HCT116 (cell line): ENCODE measurements around the gene ACOT6. TPM values are rescaled to one million over a fixed set of nuclear protein-coding genes. Genes with fewer than 3 reads are reported as not detected.

Source experiments
- ATAC-seq: fragments of 200-7000 bp; cut with Tn5 transposase; 2 replicates; pipeline ENCODE4 v1.9.1; 2020; ENCODE audit warnings: mild to moderate bottlenecking, moderate library complexity
- BruUV-seq: library from RNA; stranded (reverse); fragments of 400-500 nt; replicated peaks from 2 replicates; lab custom pipeline; 2021; lab: Mats Ljungman, UMichigan
- CTCF ChIA-PET: fragments of 300-600 bp; sonication (Branson Sonifier 250); formaldehyde crosslinking; loops from one replicate; lab custom pipeline; 2021; ENCODE audit warnings: antibody characterized with exemption; lab: Charles Lee
- POLR2A ChIA-PET: fragments of 300-600, 350-600 bp; sonication (Branson Sonifier 250); formaldehyde crosslinking; loops from one replicate; lab custom pipeline; 2021; ENCODE audit warnings: antibody characterized with exemption; lab: Charles Lee
- RAD21 ChIA-PET, 2 experiments: fragments of 300-600 bp; sonication (Branson Sonifier 250); formaldehyde crosslinking; loops; one replicate each; lab custom pipeline; 2023; ENCODE audit warnings: low total read pairs in 2 of 2; ENCODE audit not compliant: uncharacterized antibody in 2 of 2, unreplicated experiment in 2 of 2, low non-redundant PET in 1 of 2; lab: Charles Lee
- DNase-seq: peaks from one replicate; pipeline ENCODE4 v3.0.0-alpha.2; 2010; ENCODE audit warnings: low read depth, low spot score
- H2AFZ ChIP-seq: fragments of 200-600 bp; shearing (Covaris generic), sonication (generic); 2 replicates; pipeline ENCODE4 v1.6.1; 2017; ENCODE audit warnings: low read depth, mixed run types, mixed read lengths, antibody characterized with exemption, low read length; ENCODE audit not compliant: poor library complexity, severe bottlenecking
- H3K27ac ChIP-seq: 2 replicates; pipeline ENCODE4 v1.5.1; 2012; ENCODE audit warnings: low read depth, low read length
- H3K27me3 ChIP-seq: fragments of 200-600 bp; sonication (generic); 2 replicates; pipeline ENCODE4 v1.6.1; 2016; ENCODE audit warnings: mixed run types, low read length, mixed read lengths; ENCODE audit not compliant: insufficient read depth
- H3K36me3 ChIP-seq, 2 experiments: fragments of 200-500 bp in 1 of 2; fragments of 200-600 bp in 1 of 2; sonication (Bioruptor generic) in 1 of 2; sonication (generic) in 1 of 2; 2 replicates each; pipeline versions ENCODE4 v1.5.1 to v1.6.1; 2014 to 2016; ENCODE audit warnings: low read length in 2 of 2, inconsistent platforms in 1 of 2, mixed read lengths in 1 of 2, mixed run types in 1 of 2; ENCODE audit not compliant: insufficient read depth in 2 of 2, control insufficient read depth in 1 of 2
- H3K4me1 ChIP-seq, 2 experiments: fragments of 200-600 bp in 1 of 2; sonication (generic) in 1 of 2; 2 replicates each; pipeline versions ENCODE4 v1.5.1 to v1.6.1; 2012 to 2017; ENCODE audit warnings: low read length in 2 of 2, inconsistent platforms in 1 of 2, mild to moderate bottlenecking in 1 of 2, mixed read lengths in 1 of 2, mixed run types in 1 of 2, moderate library complexity in 1 of 2; ENCODE audit not compliant: insufficient read depth in 2 of 2, control insufficient read depth in 1 of 2
- H3K4me2 ChIP-seq: fragments of 200-600 bp; sonication (generic); 2 replicates; pipeline ENCODE4 v1.6.1; 2017; ENCODE audit warnings: mixed run types, low read length, mixed read lengths
- H3K4me3 ChIP-seq, 2 experiments: fragments of 200-600 bp in 1 of 2; sonication (generic) in 1 of 2; replicated peaks in 1 of 2; 2 replicates each; pipeline ENCODE4 v1.5.1; 2011 to 2016; ENCODE audit warnings: low read length in 2 of 2, control low read depth in 1 of 2, low read depth in 1 of 2, mild to moderate bottlenecking in 1 of 2, mixed read lengths in 1 of 2, mixed run types in 1 of 2
- H3K79me2 ChIP-seq: fragments of 200-600 bp; sonication (generic); 2 replicates; pipeline ENCODE4 v1.6.1; 2017; ENCODE audit warnings: mild to moderate bottlenecking, mixed run types, low read length, moderate library complexity, mixed read lengths; ENCODE audit not compliant: insufficient read depth
- H3K9ac ChIP-seq: fragments of 200-600 bp; sonication (generic); 2 replicates; pipeline ENCODE4 v1.6.1; 2016; ENCODE audit warnings: low read length, mixed read lengths
- H3K9me2 ChIP-seq: fragments of 200-600 bp; sonication (generic), shearing (Covaris generic); 2 replicates; pipeline ENCODE4 v1.6.1; 2017; ENCODE audit warnings: mixed run types, mild to moderate bottlenecking, moderate library complexity; ENCODE audit not compliant: insufficient read depth
- H3K9me3 ChIP-seq, 2 experiments: fragments of 200-500 bp in 1 of 2; fragments of 200-600 bp in 1 of 2; sonication (Bioruptor generic) in 1 of 2; sonication (generic) in 1 of 2; 2 replicates each; pipeline ENCODE4 v1.6.1; 2014 to 2017; ENCODE audit warnings: low read length in 2 of 2, mixed read lengths in 2 of 2, inconsistent platforms in 1 of 2, low read depth in 1 of 2, mild to moderate bottlenecking in 1 of 2, mixed run types in 1 of 2, moderate library complexity in 1 of 2; ENCODE audit not compliant: control insufficient read depth in 1 of 2, insufficient read depth in 1 of 2
- H4K20me1 ChIP-seq: fragments of 200-600 bp; sonication (generic), shearing (Covaris generic); 2 replicates; pipeline ENCODE4 v1.6.1; 2017; ENCODE audit warnings: mixed run types, mild to moderate bottlenecking, moderate library complexity; ENCODE audit not compliant: insufficient read depth
- ATF3 ChIP-seq: IDR thresholded peaks from 2 replicates; pipeline ENCODE4 v1.6.1; 2012
- CBX3 ChIP-seq: IDR thresholded peaks from 2 replicates; pipeline ENCODE4 v1.6.1; 2012; ENCODE audit warnings: low read depth
- CTCF ChIP-seq, 3 experiments: fragments of 200-600 bp in 1 of 3; sonication (generic) in 1 of 3; IDR thresholded peaks in 2 of 3; conservative IDR thresholded peaks in 1 of 3; 2 replicates each; pipeline ENCODE4 v1.5.1; 2012 to 2017; ENCODE audit warnings: low read depth in 2 of 3, low read length in 2 of 3, antibody characterized with exemption in 1 of 3, borderline replicate concordance in 1 of 3, control low read depth in 1 of 3, mild to moderate bottlenecking in 1 of 3, mixed read lengths in 1 of 3, mixed run types in 1 of 3, moderate library complexity in 1 of 3; ENCODE audit not compliant: insufficient read depth in 1 of 3
- EGR1 ChIP-seq: IDR thresholded peaks from 2 replicates; pipeline ENCODE4 v1.6.1; 2012; ENCODE audit warnings: low read depth
- ELF1 ChIP-seq: IDR thresholded peaks from 2 replicates; pipeline ENCODE4 v1.6.1; 2012; ENCODE audit warnings: low read depth, borderline replicate concordance
- FOSL1 ChIP-seq: IDR thresholded peaks from 2 replicates; pipeline ENCODE4 v1.6.1; 2012; ENCODE audit warnings: low read depth
- JUND ChIP-seq: IDR thresholded peaks from 2 replicates; pipeline ENCODE4 v1.6.1; 2012
- POLR2A ChIP-seq: IDR thresholded peaks from 2 replicates; pipeline ENCODE4 v1.7.0; 2011; ENCODE audit warnings: borderline replicate concordance; ENCODE audit not compliant: insufficient read depth, insufficient read length; ENCODE audit errors: extremely low read depth
- RAD21 ChIP-seq: IDR thresholded peaks from 2 replicates; pipeline ENCODE4 v1.6.1; 2012; ENCODE audit warnings: low read depth, mild to moderate bottlenecking
- SP1 ChIP-seq: IDR thresholded peaks from 2 replicates; pipeline ENCODE4 v1.6.1; 2012; ENCODE audit warnings: low read depth
- SRF ChIP-seq: IDR thresholded peaks from 2 replicates; pipeline ENCODE4 v1.6.1; 2012; ENCODE audit warnings: low read depth
- TCF7L2 ChIP-seq: IDR thresholded peaks from 2 replicates; pipeline ENCODE4 v1.7.0; 2011; ENCODE audit warnings: borderline replicate concordance, inconsistent platforms; ENCODE audit not compliant: insufficient read depth, insufficient read length; ENCODE audit errors: extremely low read depth
- YY1 ChIP-seq: IDR thresholded peaks from 2 replicates; pipeline ENCODE4 v1.6.1; 2011; ENCODE audit warnings: low read length, low read depth, moderate library complexity, mild to moderate bottlenecking; ENCODE audit not compliant: insufficient replicate concordance; ENCODE audit errors: extremely low read depth
- ZFX ChIP-seq: fragments of 450-650 bp; IDR thresholded peaks from 2 replicates; pipeline ENCODE4 v1.6.1; 2017
- ZNF274 ChIP-seq: fragments of 200-500 bp; sonication (Bioruptor generic); IDR thresholded peaks from 2 replicates; pipeline ENCODE4 v1.6.1; 2014; ENCODE audit warnings: mild to moderate bottlenecking, low read depth, low read length, inconsistent platforms
- intact Hi-C: fragments of 100-400 bp; cut with micrococcal nuclease; formaldehyde crosslinking; loops from 2 replicates; pipeline ENCODE4 v1.10.0; 2022
- total RNA-seq: library from RNA; stranded (reverse); gene quantifications from one replicate; pipeline ENCODE4 v1.2.1, GENCODE V29; 2021; ENCODE audit not compliant: unreplicated experiment
- TF ChIP-seq, protein P1 (sequence below): IDR thresholded peaks from 2 replicates; pipeline ENCODE4 v1.6.1; 2012; ENCODE audit warnings: low read depth

The ACOT6 gene
- total RNA-seq, 1 experiment from 2014 or later = not detected

GRCh38 chr14:73625706-73626105 lies 13.4 kb downstream of the ACOT6 start:
- Histone ChIP-seq H3K27ac (no peak overlapping the region), H3K4me2 (no peak overlapping the region), H3K79me2 (no peaks in the 10 kb centered on the region), H2AFZ (no peak overlapping the region), H4K20me1 (no peaks in the 10 kb centered on the region), H3K9me3 (no peaks in the 10 kb centered on the region), H3K9me2 (no peaks in the 10 kb centered on the region), H3K9ac (no peak overlapping the region), H3K27me3 (no peaks in the 10 kb centered on the region), H3K4me1 (no peaks in the 10 kb centered on the region), H3K36me3 (no peaks in the 10 kb centered on the region), H3K4me3 (no peak overlapping the region)
- no TSS peak for BruUV-seq
- ChIA-PET CTCF (interaction anchor here (1.1 kb wide), 1 partner anchor 13 kb away, joined by 3 read pairs; the partner anchor contains the start of gene ACOT6), POLR2A (no interaction called here), RAD21 (no interaction called here)
- no peak for DNase-seq
- intact Hi-C loops = no loop called here
- no peak for TF ChIP-seq CBX3
- no peak for TF ChIP-seq ELF1
- TF ChIP-seq SP1 = no peak
- TF ChIP-seq CTCF (IDR thresholded peaks at IDR 0.05 in 2 of 3, conservative IDR thresholded peaks at IDR 0.05 in 1 of 3; ENCODE audit: borderline replicate concordance in 1 of 3, insufficient read depth in 1 of 3, low read depth in 2 of 3, low read length in 2 of 3) = no peak
- TF ChIP-seq POLR2A = no peak
- ATAC-seq = no peak

DNA sequence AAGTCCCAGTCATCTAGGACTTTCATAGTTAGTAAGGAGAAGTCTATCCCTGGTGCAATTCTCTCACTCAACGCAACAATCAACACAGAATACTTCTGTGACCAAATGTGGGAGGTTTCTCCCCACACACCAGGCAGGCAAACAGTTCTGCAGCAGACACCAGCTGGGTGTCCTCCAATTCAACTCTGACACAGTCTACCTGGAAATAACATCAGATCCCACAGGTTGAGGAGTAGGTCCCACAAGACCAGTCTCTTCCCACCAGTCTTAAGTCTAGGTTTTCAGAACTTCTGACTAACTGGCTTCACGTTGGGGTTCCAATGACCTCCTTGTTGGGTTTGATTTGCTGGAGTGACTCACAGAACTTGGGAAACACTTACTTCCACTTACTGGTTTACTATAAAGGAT lies 14.8 kb downstream of the ACOT6 start:
- Histone ChIP-seq H3K9me3 (no peaks in the 10 kb centered on the region), H3K27me3 (no peaks in the 10 kb centered on the region), H3K4me3 (no peak overlapping the region), H2AFZ (no peak overlapping the region), H3K36me3 (no peaks in the 10 kb centered on the region), H3K27ac (no peak overlapping the region), H4K20me1 (no peaks in the 10 kb centered on the region), H3K9ac (no peak overlapping the region), H3K79me2 (no peaks in the 10 kb centered on the region), H3K9me2 (no peaks in the 10 kb centered on the region), H3K4me2 (no peak overlapping the region), H3K4me1 (no peaks in the 10 kb centered on the region)
- ChIA-PET RAD21 (no interaction called here), POLR2A (interaction anchor here (1.2 kb wide), 1 partner anchor 15 kb away, joined by 3 read pairs; the partner anchor contains the start of gene ACOT6), CTCF (no interaction called here)
- ATAC-seq (no peak), DNase-seq (no peak)
- BruUV-seq = no TSS peak
- no peak for TF ChIP-seq ELF1
- no peak for TF ChIP-seq ZFX
- no peak for TF ChIP-seq ZNF274
- no peak for TF ChIP-seq ATF3
- TF ChIP-seq, protein P1, sequence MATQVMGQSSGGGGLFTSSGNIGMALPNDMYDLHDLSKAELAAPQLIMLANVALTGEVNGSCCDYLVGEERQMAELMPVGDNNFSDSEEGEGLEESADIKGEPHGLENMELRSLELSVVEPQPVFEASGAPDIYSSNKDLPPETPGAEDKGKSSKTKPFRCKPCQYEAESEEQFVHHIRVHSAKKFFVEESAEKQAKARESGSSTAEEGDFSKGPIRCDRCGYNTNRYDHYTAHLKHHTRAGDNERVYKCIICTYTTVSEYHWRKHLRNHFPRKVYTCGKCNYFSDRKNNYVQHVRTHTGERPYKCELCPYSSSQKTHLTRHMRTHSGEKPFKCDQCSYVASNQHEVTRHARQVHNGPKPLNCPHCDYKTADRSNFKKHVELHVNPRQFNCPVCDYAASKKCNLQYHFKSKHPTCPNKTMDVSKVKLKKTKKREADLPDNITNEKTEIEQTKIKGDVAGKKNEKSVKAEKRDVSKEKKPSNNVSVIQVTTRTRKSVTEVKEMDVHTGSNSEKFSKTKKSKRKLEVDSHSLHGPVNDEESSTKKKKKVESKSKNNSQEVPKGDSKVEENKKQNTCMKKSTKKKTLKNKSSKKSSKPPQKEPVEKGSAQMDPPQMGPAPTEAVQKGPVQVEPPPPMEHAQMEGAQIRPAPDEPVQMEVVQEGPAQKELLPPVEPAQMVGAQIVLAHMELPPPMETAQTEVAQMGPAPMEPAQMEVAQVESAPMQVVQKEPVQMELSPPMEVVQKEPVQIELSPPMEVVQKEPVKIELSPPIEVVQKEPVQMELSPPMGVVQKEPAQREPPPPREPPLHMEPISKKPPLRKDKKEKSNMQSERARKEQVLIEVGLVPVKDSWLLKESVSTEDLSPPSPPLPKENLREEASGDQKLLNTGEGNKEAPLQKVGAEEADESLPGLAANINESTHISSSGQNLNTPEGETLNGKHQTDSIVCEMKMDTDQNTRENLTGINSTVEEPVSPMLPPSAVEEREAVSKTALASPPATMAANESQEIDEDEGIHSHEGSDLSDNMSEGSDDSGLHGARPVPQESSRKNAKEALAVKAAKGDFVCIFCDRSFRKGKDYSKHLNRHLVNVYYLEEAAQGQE = no peak
- TF ChIP-seq EGR1 = no peak
- TF ChIP-seq SRF = no peak
- TF ChIP-seq RAD21 = no peak
- TF ChIP-seq JUND = no peak
- TF ChIP-seq FOSL1 = no peak
- TF ChIP-seq YY1 = no peak
- TF ChIP-seq TCF7L2 = no peak
- intact Hi-C loops = no loop called here
